Uterus (tissue), 4 donors: ENCODE measurements around the gene C2orf69. TPM values are rescaled to one million over a fixed set of nuclear protein-coding genes. Genes with fewer than 3 reads are reported as not detected.

Source experiments
- DNase-seq, 2 donors: peaks; one replicate each; pipeline ENCODE4 v3.0.0-alpha.2; 2019 to 2020
- H3K27ac ChIP-seq, 2 donors: fragments of 200-600 bp; sonication (generic); 1 replicate in 1 of 2; 2 replicates in 1 of 2; pipeline ENCODE4 v1.5.1; 2016 to 2018
- H3K27me3 ChIP-seq, 2 donors: fragments of 200-600 bp; sonication (generic); one replicate each; pipeline ENCODE4 v1.5.1; 2018 to 2019; ENCODE audit warnings: control low read depth in 1 of 2
- H3K36me3 ChIP-seq, 2 donors: fragments of 200-600 bp; sonication (generic); one replicate each; pipeline ENCODE4 v1.5.1; 2019; ENCODE audit warnings: control low read depth in 1 of 2
- H3K4me1 ChIP-seq, 2 donors: fragments of 200-600 bp; sonication (generic); one replicate each; pipeline ENCODE4 v1.5.1; 2018 to 2019; ENCODE audit warnings: control low read depth in 1 of 2
- H3K4me3 ChIP-seq, 2 donors: fragments of 200-600 bp; sonication (generic); 1 replicate in 1 of 2; 2 replicates in 1 of 2; pipeline ENCODE4 v1.5.1; 2018 to 2019; ENCODE audit warnings: mild to moderate bottlenecking in 1 of 2
- H3K9me3 ChIP-seq, 2 donors: fragments of 200-600 bp; sonication (generic); one replicate each; pipeline ENCODE4 v1.5.1; 2019; ENCODE audit warnings: control low read depth in 1 of 2
- CTCF ChIP-seq, 4 experiments: fragments of 200-600 bp in 2 of 4; fragments of 450-650 bp in 2 of 4; sonication (generic) in 2 of 4; IDR thresholded peaks; one replicate each; pipeline ENCODE4 v1.5.1; 2016 to 2019; ENCODE audit warnings: antibody characterized with exemption in 4 of 4, mild to moderate bottlenecking in 2 of 4, moderate library complexity in 1 of 4
- POLR2A ChIP-seq, 2 donors: fragments of 450-650 bp; IDR thresholded peaks; one replicate each; pipeline ENCODE4 v1.6.1; 2016; ENCODE audit warnings: antibody characterized with exemption in 2 of 2, mild to moderate bottlenecking in 1 of 2, moderate library complexity in 1 of 2
- intact Hi-C: fragments of 100-400 bp; cut with DNase I; formaldehyde crosslinking; loops from one replicate; pipeline ENCODE4 v1.15.1; 2023; ENCODE audit warnings: low total_unique reads
- total RNA-seq, 4 donors: library from RNA; depleted of rRNA in 3 of 4; stranded (reverse); fragments of >200 nt in 3 of 4; gene quantifications; one replicate each; pipeline versions ENCODE4 v1.1.0 to v1.2.4, GENCODE V29; 2014 to 2023
- donor health status: DM: yes; HTN: yes; CAD: no.

Gene C2orf69
- total RNA-seq, 4 donors from 2014 or later: 9.4 to 19.4 (median 16.5) TPM

GRCh38 chr2:199869227-199869541 is 41.9 kb upstream of the C2orf69 start:
- no peaks in the 10 kb centered on the region for H3K9me3 ChIP-seq
- no peak for TF ChIP-seq CTCF (IDR thresholded peaks at IDR 0.05)
- no peak for TF ChIP-seq POLR2A (IDR thresholded peaks at IDR 0.05)
- intact Hi-C loops: no loop called here
- no peaks in the 10 kb centered on the region for H3K4me1 ChIP-seq
- no peak overlapping the region for H3K4me3 ChIP-seq
- no peak for DNase-seq
- no peaks in the 10 kb centered on the region for H3K27me3 ChIP-seq
- no peak overlapping the region for H3K27ac ChIP-seq
- H3K36me3 ChIP-seq: no peaks in the 10 kb centered on the region

GRCh38 chr2:199869653-199870052 is 41.4 kb upstream of the C2orf69 start:
- no peak for TF ChIP-seq POLR2A (IDR thresholded peaks at IDR 0.05)
- no peak for TF ChIP-seq CTCF (IDR thresholded peaks at IDR 0.05)
- H3K4me3 ChIP-seq: no peak overlapping the region
- H3K27me3 ChIP-seq: no peaks in the 10 kb centered on the region
- H3K9me3 ChIP-seq: no peaks in the 10 kb centered on the region
- DNase-seq: no peak
- no peak overlapping the region for H3K27ac ChIP-seq
- intact Hi-C loops: no loop called here
- H3K36me3 ChIP-seq: no peaks in the 10 kb centered on the region
- H3K4me1 ChIP-seq: no peaks in the 10 kb centered on the region

DNA sequence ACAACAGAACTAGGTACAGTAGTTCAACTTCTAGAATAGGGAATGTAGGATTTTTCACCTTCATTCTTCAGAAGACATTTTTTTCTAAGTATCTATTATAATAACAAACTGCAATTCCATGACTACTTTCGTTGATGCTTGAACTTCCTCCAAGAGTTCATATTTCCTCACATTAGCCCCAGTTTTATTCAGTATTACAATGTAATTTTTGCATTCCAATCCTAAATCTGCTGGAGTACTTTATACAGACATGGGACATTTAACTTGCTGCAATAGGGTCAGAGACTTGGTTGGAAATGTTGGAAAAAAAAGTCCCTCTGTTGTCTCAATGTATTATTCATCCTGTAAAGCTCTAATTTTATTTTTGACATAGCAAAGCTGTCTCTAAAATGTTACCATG is 40.5 kb upstream of the C2orf69 start:
- Histone ChIP-seq H3K36me3 (no peaks in the 10 kb centered on the region), H3K4me1 (no peaks in the 10 kb centered on the region), H3K4me3 (no peak overlapping the region), H3K27ac (no peak overlapping the region), H3K9me3 (no peaks in the 10 kb centered on the region), H3K27me3 (no peaks in the 10 kb centered on the region)
- intact Hi-C loops: no loop called here
- no peak for TF ChIP-seq CTCF (IDR thresholded peaks at IDR 0.05)
- TF ChIP-seq POLR2A (IDR thresholded peaks at IDR 0.05): no peak
- no peak for DNase-seq

DNA sequence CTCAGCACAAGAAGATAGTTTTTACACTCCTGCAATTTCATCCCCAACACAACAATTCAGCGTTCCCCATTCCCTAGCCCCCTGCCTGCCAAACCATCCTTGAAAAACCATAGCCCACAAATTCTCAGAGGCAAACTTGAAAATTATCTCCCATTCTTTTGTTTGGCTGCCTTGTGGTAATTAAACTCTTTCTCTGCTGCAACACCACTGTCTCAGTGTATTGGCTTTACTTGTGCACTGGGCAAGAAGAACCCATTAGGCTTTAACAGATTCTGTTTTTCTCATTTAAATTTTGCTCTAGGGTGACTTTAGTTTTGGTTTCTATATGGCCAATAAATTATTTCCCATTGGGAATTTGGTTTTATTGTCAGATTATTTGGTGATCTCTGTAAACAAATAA is 36.9 kb upstream of the C2orf69 start:
- Histone ChIP-seq H3K36me3 (no peaks in the 10 kb centered on the region), H3K9me3 (no peaks in the 10 kb centered on the region), H3K4me3 (no peak overlapping the region), H3K4me1 (no peaks in the 10 kb centered on the region), H3K27me3 (no peaks in the 10 kb centered on the region), H3K27ac (no peak overlapping the region)
- TF ChIP-seq POLR2A (IDR thresholded peaks at IDR 0.05): no peak
- TF ChIP-seq CTCF (IDR thresholded peaks at IDR 0.05): no peak
- no peak for DNase-seq
- intact Hi-C loops: no loop called here

GRCh38 chr2:199875400-199875799 is 35.7 kb upstream of the C2orf69 start:
- Histone ChIP-seq H3K27ac (no peak overlapping the region), H3K27me3 (no peaks in the 10 kb centered on the region), H3K9me3 (no peaks in the 10 kb centered on the region), H3K4me1 (no peaks in the 10 kb centered on the region), H3K4me3 (no peak overlapping the region), H3K36me3 (no peaks in the 10 kb centered on the region)
- TF ChIP-seq CTCF (IDR thresholded peaks at IDR 0.05) (no peak), POLR2A (IDR thresholded peaks at IDR 0.05) (no peak)
- DNase-seq: no peak
- intact Hi-C loops: no loop called here
